Keratinocyte (primary cell): Measurements from ENCODE around the gene NOTCH4. TPM values are rescaled to one million over a fixed set of nuclear protein-coding genes. Genes with fewer than 3 reads are reported as not detected.

ENCODE experiments used
- DNase-seq: peaks from one replicate; pipeline ENCODE4 v3.0.0-alpha.2; 2011; ENCODE audit warnings: low read depth, missing footprints, low spot score
- FAIRE-seq: peaks from 2 replicates; lab custom pipeline; 2011; peaks lifted over from hg19 to GRCh38; lab: Jason Lieb, UNC
- H2AFZ ChIP-seq: 2 replicates; pipeline ENCODE4 v1.6.0; 2012; ENCODE audit warnings: low read length, control low read depth, inconsistent platforms; ENCODE audit not compliant: control insufficient read depth
- H3K27ac ChIP-seq: 2 replicates; pipeline ENCODE4 v1.5.1; 2011; ENCODE audit warnings: low read length; ENCODE audit not compliant: control insufficient read depth, insufficient read depth
- H3K27me3 ChIP-seq: 3 replicates; pipeline ENCODE4 v1.6.0; 2011; ENCODE audit warnings: low read length; ENCODE audit not compliant: control insufficient read depth, insufficient read depth; ENCODE audit errors: extremely low read depth
- H3K36me3 ChIP-seq, 2 experiments: 2 replicates in 1 of 2; 3 replicates in 1 of 2; pipeline ENCODE4 v1.5.1; 2011; ENCODE audit warnings: low read length in 2 of 2, mild to moderate bottlenecking in 1 of 2; ENCODE audit not compliant: control insufficient read depth in 2 of 2, insufficient read depth in 2 of 2; ENCODE audit errors: extremely low read depth in 1 of 2
- H3K4me1 ChIP-seq: 3 replicates; pipeline ENCODE4 v1.5.1; 2011; ENCODE audit warnings: low read length; ENCODE audit not compliant: control insufficient read depth, insufficient read depth; ENCODE audit errors: extremely low read depth
- H3K4me2 ChIP-seq: 3 replicates; pipeline ENCODE4 v1.6.0; 2011; ENCODE audit warnings: low read depth, low read length; ENCODE audit not compliant: control insufficient read depth, insufficient read depth; ENCODE audit errors: extremely low read depth
- H3K4me3 ChIP-seq, 3 experiments: fragments of 200-600 bp in 1 of 3; sonication (generic) in 1 of 3; 2 replicates in 2 of 3; 3 replicates in 1 of 3; pipeline ENCODE4 v1.5.1; 2011 to 2016; ENCODE audit warnings: low read length in 3 of 3, mild to moderate bottlenecking in 3 of 3, control low read depth in 2 of 3, inconsistent platforms in 1 of 3, low read depth in 1 of 3, mixed read lengths in 1 of 3, mixed run types in 1 of 3, moderate library complexity in 1 of 3; ENCODE audit not compliant: control insufficient read depth in 2 of 3, insufficient read depth in 2 of 3; ENCODE audit errors: extremely low read depth in 1 of 3
- H3K79me2 ChIP-seq: 2 replicates; pipeline ENCODE4 v1.6.0; 2012; ENCODE audit warnings: low read length; ENCODE audit not compliant: control insufficient read depth, insufficient read depth
- H3K9ac ChIP-seq: 3 replicates; pipeline ENCODE4 v1.6.0; 2011; ENCODE audit warnings: low read length; ENCODE audit not compliant: control insufficient read depth, insufficient read depth; ENCODE audit errors: extremely low read depth
- H3K9me1 ChIP-seq: 3 replicates; pipeline ENCODE4 v1.6.0; 2011; ENCODE audit warnings: low read length; ENCODE audit not compliant: control insufficient read depth, insufficient read depth; ENCODE audit errors: extremely low read depth
- H3K9me3 ChIP-seq: 2 replicates; pipeline ENCODE4 v1.5.1; 2012; ENCODE audit warnings: low read depth, low read length; ENCODE audit not compliant: control insufficient read depth
- H4K20me1 ChIP-seq: 3 replicates; pipeline ENCODE4 v1.6.0; 2011; ENCODE audit warnings: low read length; ENCODE audit not compliant: control insufficient read depth, insufficient read depth; ENCODE audit errors: extremely low read depth
- EZH2 ChIP-seq: IDR thresholded peaks from one replicate; pipeline ENCODE4 v1.6.1; 2012; ENCODE audit warnings: inconsistent platforms, mild to moderate bottlenecking, low read length, moderate library complexity
- dilution Hi-C: fragments of 300-500 bp; cut with MboI; formaldehyde crosslinking; loops from one replicate; pipeline ENCODE4 v1.7.0; 2020; ENCODE audit warnings: low sequenced_read_pairs; ENCODE audit not compliant: extremely low pct_ligation_motif_present
- polyA plus RNA-seq, 5 experiments: library from polyadenylated mRNA; depleted of rRNA in 3 of 5; stranded (reverse) in 3 of 5; stranded (forward) in 1 of 5; unstranded in 1 of 5; fragments of >200 nt; gene quantifications; 1 replicate in 1 of 5; 2 replicates in 3 of 5; 3 replicates in 1 of 5; pipeline versions ENCODE4 v1.2.1 to v1.2.3, GENCODE V29; 2011 to 2012; ENCODE audit warnings: missing spikeins in 2 of 5, low read depth in 1 of 5, low replicate concordance in 1 of 5
- TF ChIP-seq, protein P1 (sequence below), 3 experiments: IDR thresholded peaks in 1 of 3; conservative IDR thresholded peaks in 1 of 3; optimal IDR thresholded peaks in 1 of 3; 2 replicates in 2 of 3; 3 replicates in 1 of 3; pipeline versions ENCODE3 to v1.5.1; 2011; ENCODE audit warnings: low read length in 3 of 3, mild to moderate bottlenecking in 3 of 3, moderate library complexity in 2 of 3, control low read depth in 1 of 3, inconsistent platforms in 1 of 3; ENCODE audit not compliant: insufficient read depth in 2 of 3; ENCODE audit errors: extremely low read depth in 1 of 3

NOTCH4 gene
- polyA plus RNA-seq, 1 donor (not counting 4 experiments of a cell fraction or from before 2014, with no cell fraction given) = 0.07 TPM

DNA sequence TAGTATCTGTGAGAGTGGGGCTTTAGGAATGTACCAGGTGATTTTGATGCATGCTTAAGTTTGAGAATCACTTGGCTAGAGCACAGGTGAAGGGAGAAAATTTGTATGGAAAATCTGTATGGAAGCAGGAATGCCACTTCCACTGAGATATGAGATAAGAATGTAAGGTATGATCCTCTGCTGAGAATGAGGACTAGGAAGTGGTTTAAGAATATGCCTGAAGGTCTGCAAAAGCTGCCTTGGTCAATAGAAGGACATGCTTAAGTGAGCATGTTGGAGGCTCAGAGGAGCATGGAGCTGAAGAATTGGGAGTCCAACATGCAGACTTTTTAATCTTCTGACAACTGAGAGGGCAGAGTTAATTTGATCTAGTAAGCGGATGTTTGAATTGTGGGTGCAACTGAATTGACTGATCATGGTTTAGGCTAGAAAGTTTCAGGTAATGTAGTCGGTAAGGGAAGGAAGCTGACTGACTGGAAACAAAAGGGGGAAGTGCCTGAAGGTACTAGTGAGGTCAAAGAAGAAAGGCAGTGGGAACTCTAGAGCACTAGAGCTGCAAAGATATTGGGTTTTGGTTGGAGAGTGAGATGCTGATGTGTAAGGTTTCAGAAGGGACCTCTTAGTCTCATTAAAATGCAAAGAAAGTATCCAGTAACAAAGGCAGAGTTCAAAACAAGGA is 28.6 kb upstream of the NOTCH4 start:
- no peak overlapping the region for H3K9ac ChIP-seq
- TF ChIP-seq, protein P1, sequence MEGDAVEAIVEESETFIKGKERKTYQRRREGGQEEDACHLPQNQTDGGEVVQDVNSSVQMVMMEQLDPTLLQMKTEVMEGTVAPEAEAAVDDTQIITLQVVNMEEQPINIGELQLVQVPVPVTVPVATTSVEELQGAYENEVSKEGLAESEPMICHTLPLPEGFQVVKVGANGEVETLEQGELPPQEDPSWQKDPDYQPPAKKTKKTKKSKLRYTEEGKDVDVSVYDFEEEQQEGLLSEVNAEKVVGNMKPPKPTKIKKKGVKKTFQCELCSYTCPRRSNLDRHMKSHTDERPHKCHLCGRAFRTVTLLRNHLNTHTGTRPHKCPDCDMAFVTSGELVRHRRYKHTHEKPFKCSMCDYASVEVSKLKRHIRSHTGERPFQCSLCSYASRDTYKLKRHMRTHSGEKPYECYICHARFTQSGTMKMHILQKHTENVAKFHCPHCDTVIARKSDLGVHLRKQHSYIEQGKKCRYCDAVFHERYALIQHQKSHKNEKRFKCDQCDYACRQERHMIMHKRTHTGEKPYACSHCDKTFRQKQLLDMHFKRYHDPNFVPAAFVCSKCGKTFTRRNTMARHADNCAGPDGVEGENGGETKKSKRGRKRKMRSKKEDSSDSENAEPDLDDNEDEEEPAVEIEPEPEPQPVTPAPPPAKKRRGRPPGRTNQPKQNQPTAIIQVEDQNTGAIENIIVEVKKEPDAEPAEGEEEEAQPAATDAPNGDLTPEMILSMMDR (optimal IDR thresholded peaks at IDR 0.05 in 1 of 3, IDR thresholded peaks at IDR 0.05 in 1 of 3, conservative IDR thresholded peaks at IDR 0.05 in 1 of 3; ENCODE audit: extremely low read depth in 1 of 3, insufficient read depth in 2 of 3, low read length in 3 of 3) = no peak
- TF ChIP-seq EZH2 = no peak
- H4K20me1 ChIP-seq = no peaks in the 10 kb centered on the region
- no peak overlapping the region for H3K4me2 ChIP-seq
- H3K27ac ChIP-seq = no peak overlapping the region
- H3K4me3 ChIP-seq = no peak overlapping the region
- DNase-seq (no peak), FAIRE-seq (peak; percentile 66)
- peak overlapping the region; percentile 6 for H2AFZ ChIP-seq
- H3K79me2 ChIP-seq = no peaks in the 10 kb centered on the region
- no peaks in the 10 kb centered on the region for H3K9me1 ChIP-seq
- H3K9me3 ChIP-seq = no peaks in the 10 kb centered on the region
- no peaks in the 10 kb centered on the region for H3K27me3 ChIP-seq
- dilution Hi-C loops = no loop called here
- peaks cover 12% of the 10 kb centered on the region for H3K4me1 ChIP-seq
- H3K36me3 ChIP-seq = no peaks in the 10 kb centered on the region

DNA sequence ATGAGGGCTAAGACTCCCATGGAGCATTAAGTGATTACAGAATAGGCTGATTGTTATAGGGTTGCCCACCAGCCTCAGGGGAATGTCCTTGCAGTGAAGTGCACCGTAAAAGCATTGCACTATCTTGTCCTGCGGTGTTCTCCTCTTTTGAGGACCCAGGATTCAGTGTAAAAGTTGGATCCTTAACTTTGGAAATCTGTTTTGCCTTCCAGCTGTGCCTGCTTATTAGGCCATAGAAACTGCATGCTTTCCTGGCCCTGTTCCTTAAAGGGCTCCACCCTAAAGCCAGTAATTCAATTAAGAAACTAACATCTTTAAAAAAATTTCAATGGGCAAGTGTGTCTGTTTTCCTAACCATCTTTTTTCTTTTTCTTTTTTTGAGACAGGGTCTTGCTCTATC is 25.4 kb upstream of the NOTCH4 start:
- no peaks in the 10 kb centered on the region for H3K36me3 ChIP-seq
- H3K27me3 ChIP-seq = no peaks in the 10 kb centered on the region
- H3K4me2 ChIP-seq = no peak overlapping the region
- H3K27ac ChIP-seq = no peak overlapping the region
- H3K4me1 ChIP-seq = peaks cover 5% of the 10 kb centered on the region
- no peaks in the 10 kb centered on the region for H3K79me2 ChIP-seq
- no peaks in the 10 kb centered on the region for H3K9me3 ChIP-seq
- no peak overlapping the region for H3K9ac ChIP-seq
- dilution Hi-C loops = no loop called here
- FAIRE-seq (no peak), DNase-seq (no peak)
- H2AFZ ChIP-seq = no peak overlapping the region
- H3K9me1 ChIP-seq = no peaks in the 10 kb centered on the region
- H3K4me3 ChIP-seq = no peak overlapping the region
- H4K20me1 ChIP-seq = no peaks in the 10 kb centered on the region
- no peak for TF ChIP-seq EZH2
- TF ChIP-seq, protein P1 (optimal IDR thresholded peaks at IDR 0.05 in 1 of 3, IDR thresholded peaks at IDR 0.05 in 1 of 3, conservative IDR thresholded peaks at IDR 0.05 in 1 of 3; ENCODE audit: extremely low read depth in 1 of 3, insufficient read depth in 2 of 3, low read length in 3 of 3) = no peak
